ENCODE data around the gene TELO2. TPM values are rescaled to one million over a fixed set of nuclear protein-coding genes. Genes with fewer than 3 reads are reported as not detected.

The TELO2 gene
- 6.3 and 13.9 TPM in 2 replicates for total RNA-seq

DNA sequence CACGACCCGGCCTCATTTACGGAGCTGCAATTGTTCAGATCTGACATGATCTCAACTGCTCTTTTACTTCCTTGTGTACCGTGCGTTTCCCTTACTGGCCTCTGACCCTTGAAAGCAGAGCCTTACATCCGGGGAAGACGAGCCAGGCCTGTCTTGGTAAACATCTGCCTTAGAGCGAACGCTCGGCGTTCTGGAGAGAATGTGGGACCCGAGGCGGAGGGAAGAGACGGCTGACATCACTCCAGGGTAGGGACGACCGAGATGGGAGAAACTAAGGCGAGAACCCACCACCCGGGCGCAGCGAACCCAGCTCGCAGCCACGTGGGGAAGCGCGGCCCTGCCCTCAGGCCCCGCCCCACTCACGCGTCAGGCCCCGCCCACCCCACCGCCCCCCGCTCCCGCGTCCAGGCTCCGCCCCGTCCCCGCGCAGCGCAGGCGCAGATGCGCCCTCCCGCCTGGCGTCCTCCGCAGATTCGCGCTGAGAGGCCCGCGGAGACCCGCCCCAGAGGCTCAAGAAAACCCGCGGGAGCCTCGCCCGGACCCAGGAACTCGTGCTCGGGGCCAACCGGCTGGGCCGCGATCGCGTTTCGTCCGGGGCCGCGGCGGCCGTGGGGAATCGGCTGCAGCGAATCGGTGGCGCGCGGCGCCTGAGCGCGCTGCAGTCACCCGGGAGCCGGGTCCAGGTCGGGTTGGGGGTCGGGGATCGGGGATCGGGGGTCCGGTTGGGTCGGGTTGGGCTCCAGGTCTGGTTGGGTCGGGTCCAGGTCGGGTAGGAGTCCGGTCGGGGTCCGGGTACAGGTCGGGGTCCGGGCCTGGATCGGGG lies at the start of gene TELO2:
TELO2 (plus strand) TSS at position 438 of the 823 bp plus-strand sequence. CDS start 922 bp downstream, outside the sequence.

DNA sequence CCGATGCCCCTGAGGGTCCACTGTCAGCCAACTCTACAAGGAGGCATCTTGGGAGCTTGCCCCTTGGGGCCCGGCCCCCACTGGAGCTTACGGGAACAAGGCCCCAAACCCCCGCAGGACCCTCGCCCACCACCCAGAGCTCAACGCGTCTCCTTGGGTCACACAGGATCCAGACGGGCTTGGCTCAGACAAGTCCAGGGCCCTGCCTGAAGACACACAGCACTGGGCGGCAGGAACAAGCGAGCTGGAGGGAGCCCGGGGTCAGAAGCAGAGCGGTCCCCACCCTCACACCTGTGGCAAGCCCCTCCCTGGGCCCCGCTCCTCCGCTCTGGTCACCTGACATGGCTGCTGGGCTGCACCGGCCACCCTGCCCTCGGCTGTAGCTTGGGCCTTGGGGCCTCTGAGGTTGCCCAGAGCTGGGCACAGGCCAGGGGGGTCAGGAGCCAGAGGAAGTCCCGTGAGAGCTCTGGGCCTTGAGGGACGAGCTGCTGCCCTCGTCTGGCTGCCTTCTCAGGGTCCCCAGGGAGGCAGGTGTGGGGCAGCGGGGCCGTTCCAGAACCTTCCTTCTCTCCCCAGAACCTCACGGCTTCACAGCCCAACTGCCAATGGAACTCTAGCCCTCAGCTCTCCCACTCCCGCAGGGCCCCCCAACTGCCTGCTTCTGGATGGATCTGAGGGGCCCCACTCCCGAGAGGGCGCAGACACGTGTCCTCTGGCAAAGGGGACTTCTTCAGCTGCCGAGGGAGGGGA lies 49.0 kb upstream of the TELO2 start, which contains the start of gene CCDC154:
CCDC154 (minus strand) TSS at position 577 of the 750 bp plus-strand sequence; CDS start at position 343, 234 bp downstream.

DNA sequence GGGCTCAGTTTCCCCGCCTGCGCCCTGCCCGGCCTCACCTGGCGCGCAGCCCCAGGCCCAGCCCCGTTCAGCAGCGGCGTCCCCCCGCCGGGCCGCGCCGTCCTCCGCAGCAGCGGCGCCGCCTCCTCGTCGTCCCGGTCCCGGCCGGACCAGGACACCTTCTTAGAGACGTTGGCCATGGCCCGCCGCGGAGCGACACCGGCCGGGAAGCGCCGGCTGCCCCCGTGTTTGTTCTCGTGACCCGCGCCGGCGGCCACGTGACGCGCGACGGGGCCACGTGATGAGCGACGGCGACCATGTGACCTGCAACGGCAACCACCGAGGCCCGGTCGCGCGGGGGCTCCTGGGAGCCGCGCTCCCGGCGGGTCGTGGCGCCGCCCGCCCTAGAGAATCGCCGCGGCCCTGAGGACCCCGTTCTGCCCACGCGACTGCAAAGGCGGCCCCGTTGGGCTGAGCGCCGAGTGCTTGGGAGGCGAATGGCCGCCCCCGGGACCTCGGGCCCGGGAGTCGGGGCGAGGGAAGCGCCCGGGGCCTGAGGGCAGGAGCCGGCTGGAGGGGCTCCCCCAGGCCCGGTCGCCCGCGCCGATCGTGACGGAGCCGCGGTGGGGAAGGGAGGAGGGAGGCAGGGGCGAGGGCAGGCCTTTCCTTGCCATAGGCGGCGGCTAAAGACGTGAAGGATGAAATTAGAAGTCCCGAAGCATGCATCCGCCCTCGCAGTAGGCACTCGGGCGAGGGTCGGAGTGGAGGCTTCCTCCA lies 18.2 kb upstream of the TELO2 start, which contains the start of gene CLCN7:
CLCN7 (minus strand) TSS at position 233 of the 756 bp plus-strand sequence; CDS start at position 179, 54 bp downstream.

DNA sequence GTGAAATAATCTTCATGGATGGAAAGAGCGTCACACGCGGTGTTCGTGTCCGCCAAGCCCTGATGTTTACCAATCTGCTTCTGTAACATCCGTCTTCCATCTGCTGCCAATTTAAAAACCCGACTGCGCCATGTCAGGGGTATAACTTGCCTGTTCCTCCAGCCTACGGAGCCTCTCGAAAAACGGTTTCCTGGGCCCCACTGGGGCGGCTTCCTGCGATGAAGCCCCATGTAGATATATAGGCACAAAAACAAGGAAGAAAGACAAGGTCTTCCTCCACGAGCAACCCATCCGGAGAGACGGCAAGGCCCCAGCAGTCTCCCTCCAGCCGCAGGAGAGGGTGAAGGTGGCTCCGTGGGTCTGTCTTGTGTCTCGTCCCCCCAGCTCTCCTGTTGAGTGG lies 4.5 kb upstream of the TELO2 start, which contains the start of gene PTX4:
PTX4 (minus strand) TSS at position 326 of the 400 bp plus-strand sequence; CDS start at position 291, 35 bp downstream.

DNA sequence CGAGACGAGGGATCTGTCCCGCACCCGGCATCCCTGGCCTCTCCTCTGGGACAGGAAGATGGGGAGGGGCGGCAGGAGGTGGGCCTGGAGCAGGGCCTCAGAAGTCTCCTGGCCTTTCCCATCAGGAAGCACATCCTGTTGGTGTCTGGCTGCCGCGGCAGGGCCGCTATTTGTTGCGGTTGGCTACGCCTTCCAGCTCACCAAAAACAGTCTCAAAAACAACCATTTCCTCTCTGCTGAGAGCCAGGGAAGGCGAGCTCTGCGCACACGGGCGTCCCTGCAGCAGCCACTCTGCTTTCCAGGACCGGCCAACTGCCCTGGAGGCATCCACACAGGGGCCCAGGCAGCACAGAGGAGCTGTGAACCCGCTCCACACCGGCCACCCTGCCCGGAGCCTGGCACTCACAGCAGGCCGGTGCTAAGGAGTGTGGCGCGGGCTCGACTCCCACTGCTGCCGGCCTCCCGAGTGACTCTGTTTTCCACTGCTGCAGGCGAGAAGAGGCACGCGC lies 40.3 kb downstream of the TELO2 start, which contains the start of gene TMEM204:
TMEM204 (plus strand) TSS at position 224 of the 509 bp plus-strand sequence. CDS start 610 bp downstream, outside the sequence.

Other genes starting within 250 kb of the TELO2 start
- gene TPSD1, start 237.3 kb upstream of the TELO2 start, total RNA-seq = not detected in 2 replicates
- gene UBE2I, start 183.7 kb upstream of the TELO2 start, total RNA-seq = 38.5 and 48.8 TPM in 2 replicates
- 1.8 and 4.7 TPM in 2 replicates for gene BAIAP3, start 159.7 kb upstream of the TELO2 start, total RNA-seq
- 63.0 and 88.6 TPM in 2 replicates for gene TSR3, start 141.5 kb upstream of the TELO2 start, total RNA-seq
- gene GNPTG, start 141.4 kb upstream of the TELO2 start, total RNA-seq = 67.3 and 73.7 TPM in 2 replicates
- gene UNKL, start 78.7 kb upstream of the TELO2 start, total RNA-seq = 23.3 and 27.6 TPM in 2 replicates
- gene UQCC4, start 72.6 kb upstream of the TELO2 start, total RNA-seq = 15.2 and 18.0 TPM in 2 replicates
- gene PERCC1, start 62.3 kb upstream of the TELO2 start, total RNA-seq = not detected in 2 replicates
- not detected in 2 replicates for gene CCDC154, start 48.8 kb upstream of the TELO2 start, total RNA-seq
- gene CLCN7, start 18.3 kb upstream of the TELO2 start, total RNA-seq = 33.6 and 39.5 TPM in 2 replicates
- not detected in 2 replicates for gene PTX4, start 4.4 kb upstream of the TELO2 start, total RNA-seq
- gene TMEM204, start 40.3 kb downstream of the TELO2 start, total RNA-seq = 28.8 and 34.3 TPM in 2 replicates
- 9.4 and 12.0 TPM in 2 replicates for gene IFT140, start 118.7 kb downstream of the TELO2 start, total RNA-seq
- gene CRAMP1, start 119.0 kb downstream of the TELO2 start, total RNA-seq = 6.7 and 11.2 TPM in 2 replicates
- 35.2 and 51.1 TPM in 2 replicates for gene JPT2, start 184.9 kb downstream of the TELO2 start, total RNA-seq
- 18.5 and 31.4 TPM in 2 replicates for gene MAPK8IP3, start 212.8 kb downstream of the TELO2 start, total RNA-seq

All from cardiac atrium fibroblast (primary cell).